Prostate gland (tissue), 2 donors: Measurements from ENCODE around the gene CXXC5.

Experiments used
- CTCF ChIP-seq, 4 experiments: fragments of 200-600 bp in 2 of 4; fragments of 450-650 bp in 2 of 4; sonication (generic) in 2 of 4; IDR thresholded peaks; 1 replicate in 3 of 4; 2 replicates in 1 of 4; pipeline ENCODE4 v1.5.1; 2016 to 2019; ENCODE audit warnings: antibody characterized with exemption in 4 of 4, mild to moderate bottlenecking in 2 of 4, moderate library complexity in 2 of 4
- POLR2A ChIP-seq: fragments of 450-650 bp; IDR thresholded peaks from one replicate; pipeline ENCODE4 v1.6.1; 2016; ENCODE audit warnings: antibody characterized with exemption, mild to moderate bottlenecking

DNA sequence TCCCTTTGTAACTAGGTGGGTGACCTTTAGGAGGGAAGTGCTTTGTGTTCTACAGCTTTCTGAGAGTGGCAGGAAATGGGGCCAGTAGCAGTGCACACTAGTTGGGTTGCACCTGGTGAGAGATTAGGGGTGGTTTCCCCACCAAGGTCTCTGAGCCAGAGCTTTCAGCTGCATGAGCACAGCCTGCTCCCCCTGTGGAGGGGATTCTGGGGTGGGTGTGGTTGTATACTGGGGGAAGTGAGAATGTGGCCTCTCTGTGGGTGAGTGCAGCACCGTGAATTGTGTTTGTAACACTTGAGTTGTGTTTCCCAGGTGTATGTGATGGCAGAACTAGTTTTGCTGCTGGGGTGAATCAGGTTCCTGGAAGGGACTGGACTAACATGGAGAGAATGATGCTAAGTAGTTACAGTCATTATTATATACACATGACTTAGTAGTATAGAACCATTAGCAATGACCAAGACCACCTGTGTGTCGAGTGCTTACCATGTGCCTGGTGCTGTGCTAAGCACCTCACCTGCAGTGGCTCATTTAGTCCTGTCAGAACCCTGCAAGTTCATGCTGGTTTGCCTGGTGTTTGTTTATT, 11.8 kb upstream of the CXXC5 start:
- TF ChIP-seq POLR2A (no peak), CTCF (IDR thresholded peaks at IDR 0.05) (no peak)
